EL (cell line): ENCODE results near the gene EYS.
"Not testable (repeated sequence)": the region's sequence is repeated elsewhere in the genome, so short reads cannot be mapped to it uniquely, and the experiment has no call there.

Source experiments
- DNase-seq: peaks from one replicate; pipeline ENCODE4 v3.0.0-alpha.2; 2016

Gene EYS

DNA sequence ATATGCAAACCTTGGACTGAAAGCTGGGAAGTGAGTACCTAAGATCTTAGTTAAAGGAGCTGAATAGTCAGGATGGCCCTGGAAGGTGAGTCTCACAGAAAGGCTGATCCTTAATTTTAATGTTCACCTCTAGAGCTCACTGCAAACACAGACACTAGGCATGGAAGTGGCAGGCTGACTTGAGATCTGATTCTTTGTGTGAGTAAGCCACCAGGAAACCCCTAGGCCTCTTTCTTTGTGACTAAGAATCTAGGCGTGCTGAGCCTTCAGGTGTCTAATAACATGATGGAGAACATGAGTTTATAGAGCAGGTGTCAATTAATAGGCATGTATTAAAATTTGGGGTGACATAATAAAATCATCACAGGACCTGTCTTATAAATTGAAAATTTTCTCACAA, 642.2 kb downstream of the EYS start:
- DNase-seq: no peak

DNA sequence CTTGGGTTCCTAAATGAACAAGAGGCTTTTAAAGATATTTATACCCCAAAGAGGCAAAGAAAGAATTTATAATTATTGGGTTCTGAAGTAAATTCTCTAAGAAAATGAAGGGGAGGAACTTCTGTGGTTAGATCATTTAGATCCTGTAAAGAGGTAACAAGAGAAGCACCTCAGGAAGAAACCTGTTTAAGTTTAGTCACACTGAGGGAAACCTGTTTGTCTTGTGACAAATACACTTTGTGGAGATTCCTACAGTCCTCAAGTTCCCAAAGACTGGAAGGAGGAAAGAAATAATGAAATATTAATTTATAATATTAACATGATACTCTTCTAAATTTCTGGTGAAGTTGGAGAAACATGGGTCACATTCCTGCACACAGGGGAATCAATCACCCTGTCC, 647.5 kb downstream of the EYS start:
- no peak for DNase-seq

DNA sequence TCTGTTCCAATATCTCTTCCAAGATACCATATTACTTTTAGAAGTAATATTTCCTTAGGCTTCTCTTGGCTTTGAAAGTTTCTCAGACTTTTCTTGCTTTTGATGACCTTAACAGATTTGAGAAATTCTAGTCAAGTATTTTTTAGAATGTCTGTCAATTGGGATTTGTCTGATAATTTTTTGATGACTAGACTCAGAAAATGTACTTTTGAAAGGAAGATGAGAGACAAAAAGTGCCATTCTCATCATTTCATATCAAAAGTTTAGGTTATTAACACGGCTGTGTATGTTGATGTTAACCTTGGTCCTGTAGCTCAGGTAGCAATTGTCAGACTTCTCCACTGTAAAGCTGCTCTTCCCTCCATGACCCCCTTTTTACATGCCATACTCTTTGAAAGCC, 651.5 kb downstream of the EYS start:
- no peak for DNase-seq

DNA sequence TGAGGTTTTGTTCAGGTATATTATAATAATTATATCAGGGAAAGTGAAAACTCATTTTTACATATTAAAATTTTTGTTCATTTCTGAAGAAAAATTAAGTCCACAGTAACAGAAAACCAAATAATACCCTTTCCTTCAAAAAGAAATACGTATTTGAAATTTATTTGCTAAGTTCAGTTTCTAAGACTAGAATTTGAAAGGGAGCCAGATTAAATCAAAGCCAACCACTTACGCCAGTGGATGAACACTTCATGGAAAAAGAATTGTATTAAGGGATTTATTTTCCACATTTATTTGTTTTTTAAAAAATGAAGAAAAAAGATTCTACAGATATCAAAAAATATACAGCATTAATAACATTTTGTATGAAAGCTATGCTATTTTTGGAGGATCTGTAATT, 654.4 kb downstream of the EYS start:
- no peak for DNase-seq

GRCh38 chr6:65045801-65046200, 661.2 kb downstream of the EYS start:
- no peak for DNase-seq

DNA sequence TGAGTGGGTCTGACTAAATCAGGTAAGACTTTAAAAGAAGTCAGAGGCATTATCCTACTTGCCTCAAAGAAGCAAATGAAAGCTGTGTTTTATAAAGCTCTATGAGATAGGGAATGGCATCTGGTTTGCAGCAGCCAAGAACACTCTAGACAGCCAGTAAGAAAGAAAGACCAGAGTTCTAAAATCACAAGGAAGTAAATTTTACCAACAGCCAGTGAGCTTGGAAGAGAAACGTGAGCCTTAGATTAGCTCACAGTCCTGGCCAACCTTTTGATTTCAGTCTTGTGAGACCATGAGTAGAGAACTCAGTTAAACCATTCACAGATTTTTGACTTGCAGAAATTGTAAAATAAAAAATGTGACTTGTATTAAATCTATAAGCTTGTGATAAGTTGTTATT, 693.0 kb downstream of the EYS start:
- no peak for DNase-seq

GRCh38 chr6:65006788-65007187, 700.2 kb downstream of the EYS start:
- DNase-seq: no peak

GRCh38 chr6:65004283-65004682, 702.7 kb downstream of the EYS start:
- no peak for DNase-seq

GRCh38 chr6:65002882-65003281, 704.1 kb downstream of the EYS start:
- DNase-seq: not testable (repeated sequence)

DNA sequence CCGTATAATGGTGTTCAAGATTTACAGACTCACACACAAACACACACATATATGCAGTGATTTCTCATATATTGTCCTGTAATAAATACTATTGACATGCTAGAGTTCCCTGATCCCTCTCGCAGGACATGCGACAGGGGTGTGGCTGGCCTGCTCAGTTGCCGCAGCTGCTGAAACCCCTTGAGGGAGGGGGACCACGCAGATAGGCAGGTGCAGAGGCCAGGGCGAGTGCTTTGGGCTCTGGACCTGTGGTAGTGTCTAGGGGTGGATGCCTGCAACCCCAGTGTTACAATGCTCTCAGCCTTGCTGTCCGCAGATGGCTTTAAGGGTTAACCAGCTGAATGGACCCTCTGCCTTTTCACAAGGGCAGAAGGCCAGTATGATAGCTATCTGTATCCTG, 706.2 kb downstream of the EYS start:
- no peak for DNase-seq

DNA sequence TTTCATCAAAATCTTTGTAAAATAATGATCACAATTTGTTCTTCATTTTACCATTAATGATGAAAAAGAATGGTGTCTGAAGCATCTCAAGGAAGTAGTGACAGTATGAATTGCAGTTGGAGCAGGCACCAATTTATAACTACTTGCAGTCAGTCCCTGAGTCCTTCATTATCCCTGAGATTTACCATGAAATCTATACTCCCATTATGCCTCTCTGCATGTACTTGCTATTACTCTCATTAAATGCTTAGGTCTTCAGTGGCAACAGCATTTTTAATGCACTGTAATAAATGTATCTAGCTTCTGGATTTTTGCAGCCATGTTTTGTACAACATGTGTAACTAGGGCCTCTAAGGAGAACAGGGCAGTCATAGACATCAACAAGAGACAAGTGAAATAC, 708.8 kb downstream of the EYS start:
- DNase-seq: no peak

DNA sequence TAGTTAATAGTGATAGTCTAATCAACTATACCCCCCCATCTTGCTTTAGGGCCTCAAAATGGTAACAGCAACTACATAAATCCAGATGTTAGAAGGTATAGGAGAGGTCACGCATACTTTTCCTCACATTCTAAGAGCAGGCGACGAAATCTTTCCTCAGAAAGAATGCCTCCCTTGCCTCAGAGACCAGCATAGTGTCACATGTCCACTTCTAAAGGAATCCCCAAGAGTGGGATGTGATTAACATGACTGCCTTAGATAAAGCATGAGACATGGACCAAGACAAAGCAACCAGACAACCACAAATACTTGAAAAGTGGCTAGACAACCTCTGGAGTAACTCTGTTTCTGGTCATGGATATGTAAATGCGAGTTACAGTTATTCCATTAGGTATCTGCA, 710.7 kb downstream of the EYS start:
- DNase-seq: no peak

GRCh38 chr6:64990652-64991304, 716.2 kb downstream of the EYS start:
- DNase-seq: no peak

- DNase-seq: no peak
Measured at GRCh38 chr6:64988148-64988547, 718.9 kb downstream of the EYS start.

DNA sequence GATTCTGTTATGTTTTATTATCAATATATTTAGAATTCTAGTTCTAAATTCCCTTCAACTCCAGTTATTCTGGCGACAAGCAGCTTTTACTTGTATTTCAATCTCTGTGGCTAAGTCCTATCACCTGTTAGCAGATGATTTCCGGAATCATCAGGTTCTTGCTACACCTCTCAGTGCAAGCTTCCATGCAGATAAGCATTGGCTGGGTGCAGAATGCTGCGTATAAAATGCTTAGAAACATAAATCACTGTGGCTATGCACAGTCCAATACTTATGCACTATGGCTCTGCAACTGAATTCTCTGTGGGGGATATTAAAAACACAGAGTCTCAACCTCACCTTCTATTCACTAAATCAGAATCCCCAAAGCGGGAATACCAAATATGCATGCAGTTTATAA, 720.0 kb downstream of the EYS start:
- DNase-seq: no peak

DNA sequence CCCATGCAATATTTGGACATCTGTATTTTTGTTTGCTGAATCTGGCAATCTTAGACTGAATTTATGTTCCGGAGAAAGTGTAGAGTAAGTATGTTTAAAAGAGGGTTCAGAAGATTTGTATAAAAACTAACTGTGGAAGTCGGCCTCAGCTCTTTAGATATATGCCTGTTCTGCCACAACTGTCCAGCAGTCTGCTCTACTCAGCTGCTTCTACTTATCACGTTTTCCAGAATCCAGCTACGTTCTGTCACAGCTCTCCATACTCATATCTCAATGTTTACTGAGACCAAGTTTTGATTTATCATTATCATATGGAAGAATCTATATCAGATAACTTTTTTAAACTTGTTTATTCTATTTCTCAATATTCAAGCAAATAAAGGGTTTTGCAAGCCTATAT, 721.3 kb downstream of the EYS start:
- DNase-seq: no peak

DNA sequence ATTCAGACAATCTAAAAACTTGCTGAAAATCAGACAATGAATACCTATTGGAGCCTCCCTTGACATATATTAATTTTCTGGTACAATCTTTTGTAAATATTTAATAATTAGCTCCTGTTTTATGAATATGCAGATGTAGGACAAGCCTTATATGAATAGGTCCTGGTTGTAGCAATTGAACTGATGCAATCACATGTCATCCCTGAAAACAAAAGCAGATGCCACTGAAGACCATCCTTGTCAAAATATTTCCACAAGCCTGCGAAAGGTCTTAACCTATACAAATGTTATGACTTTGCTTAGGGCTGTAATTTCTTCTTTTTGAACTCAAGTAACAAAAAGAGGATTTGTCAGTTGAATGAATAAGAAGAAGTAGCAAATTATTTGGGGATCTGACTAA, 722.1 kb downstream of the EYS start:
- no peak for DNase-seq

GRCh38 chr6:64983089-64983488, 723.9 kb downstream of the EYS start:
- DNase-seq: no peak

DNA sequence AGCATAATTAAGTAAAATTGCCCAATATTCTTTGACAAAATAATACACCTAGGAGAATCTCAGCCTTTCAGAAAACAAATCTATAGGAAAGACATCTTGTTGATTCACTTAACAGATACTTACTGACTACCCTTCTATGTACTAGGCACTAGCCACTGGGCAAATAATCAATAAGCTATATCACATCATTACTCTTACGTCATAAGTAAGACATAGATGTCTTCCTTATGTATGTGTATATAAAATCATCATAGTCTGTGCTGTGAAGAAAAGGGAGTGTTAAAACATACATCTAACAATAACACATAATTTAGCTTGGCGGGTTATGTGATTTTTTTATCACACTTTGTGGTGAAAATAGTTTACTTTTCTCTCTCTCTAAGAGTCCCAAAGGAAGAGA, 733.9 kb downstream of the EYS start:
- no peak for DNase-seq

DNA sequence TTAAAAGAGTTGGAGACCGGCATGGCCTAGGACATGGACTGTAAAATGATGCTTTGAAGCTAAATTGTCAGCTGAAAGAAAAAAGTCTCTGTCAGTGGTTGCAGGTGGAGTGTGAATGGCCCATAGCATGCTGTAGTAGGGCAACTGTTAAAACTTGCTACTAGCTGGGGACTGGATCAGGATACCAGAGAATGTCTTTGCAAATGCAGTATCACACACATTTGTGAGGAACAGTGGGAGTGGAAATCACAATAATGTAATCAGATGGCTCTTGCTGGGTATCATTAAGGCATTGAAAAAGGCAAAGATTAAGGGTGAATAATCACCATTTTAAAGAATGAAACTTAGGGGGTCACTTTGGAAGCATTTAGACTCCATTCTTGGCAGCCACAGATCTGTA, 737.9 kb downstream of the EYS start:
- DNase-seq: no peak

DNA sequence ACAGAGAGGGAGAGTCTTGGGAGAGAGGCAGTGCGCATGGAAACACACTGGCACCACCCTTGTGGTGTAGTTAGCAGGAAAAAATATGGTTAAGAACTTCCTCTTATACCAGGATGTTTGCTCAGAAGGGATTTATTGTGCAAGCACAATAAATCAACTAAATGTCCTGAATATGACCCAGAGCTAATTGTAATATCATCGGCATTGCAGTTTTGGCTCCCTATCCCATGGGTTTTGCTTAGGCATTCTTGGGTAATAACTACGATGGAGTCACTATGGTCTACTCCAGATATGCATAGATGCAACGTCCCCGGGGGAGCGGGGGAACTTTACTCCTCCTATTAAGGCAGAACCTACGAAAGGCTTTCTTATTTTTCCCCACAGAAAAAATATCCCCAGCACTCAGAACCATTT, 751.6 kb downstream of the EYS start:
- no peak for DNase-seq

DNA sequence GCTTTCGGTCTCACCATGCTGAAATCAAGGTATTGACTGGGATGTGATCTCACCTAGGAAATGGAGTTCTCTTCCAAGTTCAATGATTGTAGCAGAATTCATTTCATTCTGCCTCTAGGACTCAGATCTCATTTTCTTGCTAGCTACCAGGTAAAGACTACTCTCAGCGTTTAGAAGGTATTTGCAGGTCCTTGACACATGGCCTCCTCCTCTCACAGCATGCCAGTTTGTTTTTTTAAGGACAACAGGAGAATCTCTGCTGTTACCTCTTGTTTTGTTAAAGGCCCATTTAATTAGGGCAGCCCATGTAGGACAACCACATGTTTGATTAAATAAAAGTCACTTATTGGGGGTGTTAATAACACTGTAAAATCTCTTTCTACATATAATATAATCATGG, 757.8 kb downstream of the EYS start:
- no peak for DNase-seq

DNA sequence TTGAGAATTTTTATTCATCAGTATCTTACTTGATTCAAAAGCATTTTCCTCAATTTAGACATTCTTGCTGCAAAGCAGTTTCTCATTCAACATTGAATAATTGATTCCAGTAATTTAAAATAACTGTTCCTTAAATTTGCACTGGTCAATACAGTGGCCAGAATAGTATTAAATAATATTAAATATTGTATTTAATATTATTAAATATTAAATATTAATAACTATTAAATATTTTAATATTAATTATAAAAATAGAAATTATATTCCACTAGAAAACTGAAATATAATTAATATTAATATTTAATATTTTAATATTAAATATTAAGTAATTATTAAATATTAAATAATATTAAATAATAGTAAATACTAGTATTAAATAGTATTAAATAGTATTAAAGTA, 758.8 kb downstream of the EYS start:
- DNase-seq: no peak

DNA sequence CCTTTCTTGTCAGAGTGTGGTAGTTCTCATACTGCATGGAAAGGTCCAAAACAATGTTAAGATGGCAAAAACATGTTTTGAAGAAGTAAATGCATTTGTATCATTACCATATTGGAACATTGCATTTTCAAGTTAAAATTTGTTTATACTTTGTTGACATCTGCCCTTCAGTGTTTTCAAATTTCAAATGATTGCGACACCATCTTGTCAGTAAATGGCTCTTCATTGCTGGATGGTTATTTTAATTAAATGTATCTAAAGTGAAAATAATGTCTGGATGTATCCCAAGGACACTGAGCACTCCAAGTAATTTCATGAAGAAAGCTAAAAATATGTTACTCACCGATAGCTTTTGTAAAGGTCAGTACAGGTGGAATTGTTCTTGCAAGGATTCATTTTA, 761.6 kb downstream of the EYS start:
- DNase-seq: no peak

- no peak for DNase-seq
Measured at GRCh38 chr6:64932486-64932885, 774.5 kb downstream of the EYS start.

DNA sequence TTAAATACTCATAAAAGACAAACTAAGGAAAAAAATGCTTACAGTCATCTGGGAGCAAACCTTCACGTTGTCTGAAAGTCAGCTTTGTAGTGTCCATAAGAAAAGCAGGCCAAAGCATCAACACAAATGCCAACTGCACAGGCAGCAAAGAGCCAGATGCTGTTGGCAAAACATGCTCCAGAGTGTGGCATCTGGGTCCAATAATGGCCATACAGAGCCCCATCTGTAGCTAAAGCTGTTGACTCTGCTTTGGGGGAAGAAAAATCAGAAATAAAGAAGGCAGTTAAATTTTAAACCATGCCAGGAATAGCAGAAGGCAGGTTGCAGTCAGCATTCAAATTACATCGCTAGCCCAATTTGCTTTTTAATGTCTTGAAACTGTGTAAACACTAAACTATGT, 776.3 kb downstream of the EYS start:
- no peak for DNase-seq
